HG02884 (cell line): ENCODE results near the gene WNK4.

Experiments used
- ATAC-seq: cut with Tn5 transposase; IDR thresholded peaks from one replicate; pipeline ENCODE4 v1.9.1; 2021; ENCODE audit warnings: mild to moderate bottlenecking, moderate library complexity; ENCODE audit not compliant: unreplicated experiment

WNK4 gene

DNA sequence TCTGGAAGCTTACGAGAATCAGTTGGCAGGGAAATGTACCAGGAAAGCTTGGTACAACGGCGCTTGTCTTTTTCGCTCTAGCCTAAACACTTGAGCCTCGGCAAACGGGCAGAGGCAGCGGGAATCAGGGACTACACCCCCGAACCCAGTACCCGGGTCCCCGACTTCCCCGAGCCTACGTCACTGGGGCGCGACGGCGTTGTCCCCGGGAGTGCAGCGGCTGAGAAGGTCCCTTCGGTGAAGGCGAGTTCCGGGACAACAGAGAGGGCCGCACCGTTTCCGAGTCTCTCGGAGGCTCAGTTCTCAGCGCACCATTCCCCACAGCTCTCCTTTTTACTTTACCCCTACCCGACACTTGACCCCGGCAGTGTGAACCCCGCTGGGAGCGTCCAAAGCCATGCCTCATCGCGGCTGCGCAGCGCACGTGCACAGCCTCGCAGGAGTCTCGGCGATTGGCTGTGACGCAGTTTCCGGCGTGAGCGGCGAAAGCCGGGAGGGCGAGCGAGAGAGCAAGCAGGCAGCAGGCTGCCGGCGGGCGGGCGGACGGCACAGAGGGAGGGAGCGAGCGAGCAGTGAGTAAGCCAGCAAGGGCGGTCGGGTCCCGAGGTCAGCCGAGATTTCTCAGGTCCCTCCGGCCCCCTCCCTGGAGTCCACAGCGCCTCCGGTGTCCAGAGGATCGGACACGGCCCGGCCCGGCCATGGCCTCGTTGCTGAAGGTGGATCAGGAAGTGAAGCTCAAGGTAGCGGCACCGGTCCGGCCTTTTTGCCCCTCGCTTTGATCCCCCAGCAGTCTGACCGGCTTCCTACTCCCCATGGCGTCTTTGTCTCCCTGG, 52.7 kb downstream of the WNK4 start, which contains the start of gene PSME3:
TSS of gene PSME3 (plus strand) at position 464 of the 833 bp plus-strand sequence. CDS start at position 699, 235 bp downstream.
- peak; percentile 63 for ATAC-seq

DNA sequence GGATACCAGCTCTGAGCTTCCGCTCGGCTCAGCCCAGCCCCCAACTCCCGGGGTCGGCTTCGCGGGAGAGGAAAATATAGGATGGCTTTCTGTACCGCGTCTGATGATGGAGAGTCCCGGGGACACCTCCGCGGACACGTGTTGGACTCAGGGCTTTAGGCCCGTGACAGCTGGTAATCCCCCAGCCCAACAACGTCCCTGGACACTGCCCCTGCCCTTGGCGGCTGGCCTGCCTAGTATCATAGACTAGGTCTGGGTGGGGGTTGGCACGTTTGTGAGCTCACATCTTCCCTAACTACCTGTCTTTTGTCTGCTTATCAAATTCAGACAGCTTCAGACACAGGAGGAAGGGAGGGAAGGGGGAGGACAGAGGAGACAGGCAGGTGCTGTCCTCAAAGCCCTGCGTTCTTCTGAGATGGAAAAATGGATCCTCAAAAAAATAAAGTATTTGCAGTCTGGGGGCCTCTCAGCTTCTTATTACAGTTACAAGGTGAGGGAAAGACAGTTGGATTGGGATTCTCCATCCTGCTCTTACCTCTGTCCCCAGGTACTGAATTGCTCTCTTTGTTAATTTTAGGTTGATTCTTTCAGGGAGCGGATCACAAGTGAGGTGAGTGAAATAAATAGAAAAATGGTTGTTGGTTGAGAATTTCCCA, 53.5 kb downstream of the WNK4 start:
- ATAC-seq, result no peak

DNA sequence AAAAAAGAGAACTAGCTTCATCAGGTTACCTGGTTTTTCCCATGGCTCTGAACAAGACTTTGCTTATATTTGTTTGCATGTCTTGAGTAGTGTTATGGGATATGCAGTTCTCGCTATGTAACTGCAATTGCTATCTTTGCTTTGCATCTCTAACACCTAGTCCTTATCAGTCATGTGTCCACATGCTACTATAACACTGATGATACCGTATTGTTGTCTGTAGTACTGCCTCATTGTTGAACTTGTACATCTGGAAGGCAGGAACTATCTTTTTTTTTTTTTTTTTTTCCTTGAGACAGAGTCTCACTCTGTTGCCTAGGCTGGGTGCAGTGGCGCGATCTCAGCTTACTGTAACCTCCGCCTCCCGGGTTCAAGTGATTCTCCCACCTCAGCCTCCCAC, 55.3 kb downstream of the WNK4 start:
- no peak for ATAC-seq

DNA sequence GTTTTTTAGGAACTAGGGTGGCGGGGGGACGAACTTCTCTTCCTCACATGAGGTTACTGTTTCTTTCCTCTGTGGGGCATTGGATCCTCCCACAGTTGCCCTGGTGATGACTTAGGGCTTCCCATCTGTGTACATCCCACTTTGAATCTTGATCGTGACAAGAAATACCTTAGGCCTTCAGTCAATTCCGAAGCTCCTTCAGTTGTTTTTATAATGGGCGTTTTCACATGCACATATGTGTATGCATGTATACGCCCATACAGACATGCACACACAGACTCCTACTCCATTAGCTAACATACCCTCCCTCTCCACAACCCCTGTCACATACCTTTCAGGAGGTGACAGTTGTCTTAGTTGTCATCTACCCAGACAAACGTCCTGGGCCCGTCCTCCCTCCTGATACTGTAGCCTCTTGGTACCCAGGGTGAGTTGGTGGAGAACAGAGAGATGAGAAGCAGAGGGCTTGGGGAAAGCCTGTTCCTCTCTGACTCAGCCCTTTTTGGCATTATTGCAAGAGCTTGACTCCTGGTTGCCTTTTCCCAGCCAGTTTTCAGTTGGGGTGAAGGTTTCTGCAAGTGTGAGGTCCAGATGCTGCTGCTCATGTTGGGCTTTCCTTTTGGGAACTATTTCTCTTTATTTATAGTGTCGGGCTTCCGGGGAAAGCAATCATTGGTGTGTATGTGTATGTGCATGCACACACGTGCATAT, 61.7 kb downstream of the WNK4 start:
- ATAC-seq, result no peak

DNA sequence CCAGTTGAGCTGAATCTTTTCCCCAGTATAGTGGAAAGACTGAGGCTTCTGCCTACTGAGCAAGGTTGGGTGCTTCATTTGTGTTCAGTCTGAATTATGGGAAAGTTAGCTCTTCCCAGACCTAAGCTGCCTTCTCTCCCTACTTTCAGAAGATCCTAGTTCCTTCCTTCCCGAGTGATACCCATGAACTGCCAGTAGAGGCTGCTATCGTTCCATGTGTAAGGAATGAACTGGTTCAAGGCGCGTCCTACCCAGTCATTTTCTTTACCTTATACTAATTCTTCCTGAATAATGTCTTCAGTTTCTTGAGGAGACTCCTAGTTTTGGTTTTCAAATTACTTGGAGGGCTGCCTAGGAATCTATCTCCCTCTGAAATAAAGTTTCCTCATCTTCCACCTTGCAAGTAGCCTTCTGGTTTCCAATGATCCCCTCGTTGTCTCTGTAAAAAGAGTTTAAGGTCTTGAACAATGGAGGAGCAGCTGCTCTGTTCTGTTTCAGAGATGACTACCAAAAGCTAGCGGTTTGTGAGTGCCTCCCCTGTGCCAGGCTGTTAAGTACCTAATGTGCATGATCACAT, 63.0 kb downstream of the WNK4 start:
- ATAC-seq, result no peak

DNA sequence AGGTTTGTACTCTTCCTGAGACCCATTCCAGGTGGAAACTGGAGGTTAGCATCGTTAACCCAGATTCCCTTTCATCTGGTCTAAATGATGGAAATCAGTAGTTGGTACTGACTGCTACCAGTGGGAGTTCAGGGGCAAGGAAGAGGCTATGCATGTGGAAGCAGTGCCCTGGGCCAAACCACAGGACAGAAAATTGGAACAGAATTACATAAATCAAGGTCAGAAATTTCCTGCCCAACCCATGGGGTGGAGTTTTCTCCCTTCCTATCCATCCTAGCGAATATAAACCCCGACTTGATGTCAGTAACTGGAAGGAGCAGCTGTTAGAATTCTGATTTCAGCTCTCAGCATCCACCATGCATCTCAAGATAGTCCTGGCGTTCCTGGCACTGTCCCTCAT, 63.9 kb downstream of the WNK4 start, which contains the start of gene AOC2:
TSS of gene AOC2 (plus strand) at position 310 of the 400 bp plus-strand sequence. CDS start at position 357, 47 bp downstream.
- no peak for ATAC-seq

DNA sequence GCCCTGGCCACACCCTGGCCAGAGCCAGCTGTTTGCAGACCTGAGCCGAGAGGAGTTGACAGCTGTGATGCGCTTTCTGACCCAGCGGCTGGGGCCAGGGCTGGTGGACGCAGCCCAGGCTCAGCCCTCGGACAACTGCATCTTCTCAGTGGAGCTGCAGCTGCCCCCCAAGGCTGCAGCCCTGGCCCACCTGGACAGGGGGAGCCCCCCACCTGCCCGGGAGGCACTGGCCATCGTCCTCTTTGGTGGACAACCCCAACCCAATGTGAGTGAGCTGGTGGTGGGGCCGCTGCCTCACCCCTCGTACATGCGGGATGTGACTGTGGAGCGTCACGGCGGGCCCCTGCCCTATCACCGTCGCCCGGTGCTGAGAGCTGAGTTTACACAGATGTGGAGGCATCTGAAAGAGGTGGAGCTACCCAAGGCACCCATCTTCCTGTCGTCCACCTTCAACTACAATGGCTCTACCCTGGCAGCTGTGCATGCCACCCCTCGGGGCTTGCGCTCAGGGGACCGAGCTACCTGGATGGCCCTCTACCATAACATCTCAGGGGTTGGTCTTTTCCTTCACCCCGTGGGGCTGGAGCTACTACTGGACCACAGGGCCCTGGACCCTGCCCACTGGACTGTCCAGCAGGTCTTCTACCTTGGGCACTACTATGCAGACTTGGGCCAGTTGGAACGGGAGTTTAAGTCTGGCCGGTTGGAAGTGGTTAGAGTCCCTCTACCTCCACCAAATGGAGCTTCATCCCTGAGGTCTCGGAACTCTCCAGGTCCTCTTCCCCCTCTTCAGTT, 64.5 kb downstream of the WNK4 start:
- no peak for ATAC-seq

DNA sequence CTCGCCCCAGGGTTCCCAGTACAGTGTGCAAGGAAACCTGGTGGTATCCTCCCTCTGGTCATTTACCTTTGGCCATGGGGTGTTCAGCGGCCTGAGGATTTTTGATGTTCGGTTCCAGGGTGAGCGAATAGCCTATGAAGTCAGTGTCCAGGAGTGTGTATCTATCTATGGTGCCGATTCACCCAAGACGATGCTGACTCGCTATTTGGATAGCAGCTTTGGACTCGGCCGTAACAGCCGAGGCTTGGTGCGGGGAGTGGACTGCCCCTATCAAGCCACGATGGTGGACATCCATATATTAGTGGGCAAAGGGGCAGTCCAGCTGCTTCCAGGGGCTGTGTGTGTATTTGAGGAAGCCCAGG, 65.1 kb downstream of the WNK4 start:
- ATAC-seq, result no peak

DNA sequence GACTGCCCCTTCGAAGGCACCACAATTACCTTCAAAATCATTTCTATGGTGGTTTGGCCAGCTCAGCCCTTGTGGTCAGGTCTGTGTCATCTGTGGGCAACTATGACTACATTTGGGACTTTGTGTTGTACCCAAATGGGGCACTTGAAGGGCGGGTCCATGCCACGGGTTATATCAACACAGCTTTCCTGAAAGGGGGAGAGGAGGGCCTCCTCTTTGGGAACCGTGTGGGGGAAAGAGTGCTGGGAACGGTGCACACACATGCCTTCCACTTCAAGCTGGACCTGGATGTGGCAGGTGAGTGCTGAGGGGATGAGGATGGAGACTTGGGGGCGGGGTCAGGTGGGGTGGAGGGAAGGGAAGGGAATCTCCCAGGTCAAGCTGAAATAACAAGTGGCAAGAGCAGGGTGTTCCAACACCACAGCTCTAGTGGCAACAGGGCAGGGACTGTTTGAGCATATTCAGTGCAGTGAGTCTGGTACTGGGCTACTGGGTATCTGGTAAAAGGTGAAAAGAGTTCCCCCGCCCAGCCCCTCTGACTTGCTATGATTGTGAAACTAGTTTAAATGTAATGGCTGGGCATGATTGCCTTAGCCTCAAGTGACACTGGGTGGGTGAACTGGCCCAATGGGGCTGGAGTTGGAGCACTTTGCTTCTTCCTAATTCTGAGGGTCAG, 65.6 kb downstream of the WNK4 start:
- ATAC-seq, result no peak
